K562 (cell line): ENCODE results near the gene HMG20B. TPM values are rescaled to one million over a fixed set of nuclear protein-coding genes. Genes with fewer than 3 reads are reported as not detected.
A peak's percentile ranks its signal among the peaks of the same experiment; 100 is the strongest.

Source experiments
- DPF2 ChIP-seq: fragments of 450-650 bp; IDR thresholded peaks from 2 replicates; pipeline ENCODE4 v1.6.1; 2016
- FIP1L1 ChIP-seq: fragments of 200-400 bp; formaldehyde crosslinking; IDR thresholded peaks from 2 replicates; pipeline ENCODE4 v1.6.1; 2018; ENCODE audit warnings: mild to moderate bottlenecking, low read depth, low read length; ENCODE audit not compliant: poor library complexity, severe bottlenecking
- NFRKB ChIP-seq: fragments of 450-650 bp; IDR thresholded peaks from 2 replicates; pipeline ENCODE4 v1.6.1; 2016; ENCODE audit warnings: low read depth
- PTRF ChIP-seq: fragments of 450-650 bp; IDR thresholded peaks from 2 replicates; pipeline ENCODE4 v1.6.1; 2016; ENCODE audit warnings: mild to moderate bottlenecking, missing genetic modification characterization, missing compliant biosample characterization
- PYGO2 ChIP-seq: fragments of 450-650 bp; IDR thresholded peaks from 2 replicates; pipeline ENCODE4 v1.6.1; 2016; ENCODE audit warnings: mild to moderate bottlenecking, missing genetic modification characterization, moderate library complexity, missing compliant biosample characterization
- SUPT5H ChIP-seq: fragments of 450-650 bp; IDR thresholded peaks from 2 replicates; pipeline ENCODE4 v1.6.1; 2016
- XRCC5 ChIP-seq: fragments of 200-400 bp; formaldehyde crosslinking; IDR thresholded peaks from 2 replicates; pipeline ENCODE4 v1.6.1; 2017; ENCODE audit warnings: low read depth, mild to moderate bottlenecking, low read length
- ZBTB2 ChIP-seq: fragments of 450-650 bp; IDR thresholded peaks from 2 replicates; pipeline ENCODE4 v1.6.1; 2016; ENCODE audit warnings: antibody characterized with exemption
- ZNF512 ChIP-seq: IDR thresholded peaks from 2 replicates; pipeline ENCODE4 v1.6.1; 2016; ENCODE audit warnings: missing genetic modification characterization, missing compliant biosample characterization
- polyA plus RNA-seq, 8 experiments: library from polyadenylated mRNA; depleted of rRNA in 4 of 8; stranded (reverse) in 5 of 8; unstranded in 3 of 8; fragments of >200 nt; fragmentation: Nextera tagmentation in 2 of 8; fragmentation: Illumina TruSeq in 1 of 8; extraction: Ambion mirVana in 2 of 8; extraction: Trizol in 1 of 8; gene quantifications; 2 replicates each; pipeline versions ENCODE4 v1.2.1 to v1.2.3, GENCODE V29; 2011 to 2014; ENCODE audit warnings: inconsistent platforms in 1 of 8, missing spikeins in 1 of 8
- total RNA-seq, 7 experiments: library from RNA; depleted of rRNA in 6 of 7; stranded (reverse); fragments of >200 nt in 6 of 7; fragmentation: Illumina TruSeq in 2 of 7; extraction: Trizol in 2 of 7; gene quantifications; 2 replicates each; pipeline versions ENCODE4 v1.2.1 to v1.2.3, GENCODE V29; 2011 to 2021; ENCODE audit warnings: low replicate concordance in 1 of 7
- TF ChIP-seq, protein P1 (sequence below), 2 experiments: fragments of 250-450 bp in 1 of 2; fragments of 450-650 bp in 1 of 2; sonication (Bioruptor Pico) in 1 of 2; IDR thresholded peaks; 2 replicates each; pipeline versions ENCODE4 v1.6.1 to v1.8.0; 2016 to 2021; ENCODE audit warnings: mild to moderate bottlenecking in 2 of 2, moderate library complexity in 2 of 2, missing compliant biosample characterization in 1 of 2, missing genetic modification characterization in 1 of 2
- TF ChIP-seq, protein P2 (sequence below): IDR thresholded peaks from 2 replicates; pipeline ENCODE4 v1.6.1; 2012; ENCODE audit warnings: low read depth, low read length, improper control_type of control experiment, borderline replicate concordance
- TF ChIP-seq, protein P3 (sequence below), 2 experiments: IDR thresholded peaks; 2 replicates each; pipeline ENCODE4 v1.6.1; 2012; ENCODE audit warnings: improper control_type of control experiment in 2 of 2, low read depth in 2 of 2, low read length in 2 of 2, borderline replicate concordance in 1 of 2
- TF ChIP-seq, protein P4 (sequence below), 2 experiments: fragments of 450-650 bp; IDR thresholded peaks; 2 replicates each; pipeline ENCODE4 v1.6.1; 2018; ENCODE audit warnings: mild to moderate bottlenecking in 2 of 2, low read depth in 1 of 2; ENCODE audit not compliant: partially characterized antibody in 2 of 2

The HMG20B gene
- total and polyA plus RNA-seq, 9 of the 15 experiments (the other 6 are each of a cell fraction or from before 2014, with no cell fraction given) = 0.35 to 172 (median 38.6) TPM

GRCh38 chr19:3608079-3608641 lies 35.4 kb downstream of the HMG20B start (continued):
- TF ChIP-seq ZBTB2 (no peak), ZNF512 (tag) (no peak), PTRF (no peak), PYGO2 (tag) (no peak), NFRKB (peak; percentile 98), XRCC5 (no peak), FIP1L1 (no peak), SUPT5H (peak; percentile 73; the same call in 1 of the 2 replicates), DPF2 (peak; percentile 75)
- TF ChIP-seq, protein P1, sequence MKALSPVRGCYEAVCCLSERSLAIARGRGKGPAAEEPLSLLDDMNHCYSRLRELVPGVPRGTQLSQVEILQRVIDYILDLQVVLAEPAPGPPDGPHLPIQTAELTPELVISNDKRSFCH (CRISPR knock-in tag; IDR thresholded peaks at IDR 0.05) = no peak
- TF ChIP-seq, protein P1 (tag; IDR thresholded peaks at IDR 0.05) = peak; percentile 70; the same call in 1 of the 2 replicates
- TF ChIP-seq, protein P2, sequence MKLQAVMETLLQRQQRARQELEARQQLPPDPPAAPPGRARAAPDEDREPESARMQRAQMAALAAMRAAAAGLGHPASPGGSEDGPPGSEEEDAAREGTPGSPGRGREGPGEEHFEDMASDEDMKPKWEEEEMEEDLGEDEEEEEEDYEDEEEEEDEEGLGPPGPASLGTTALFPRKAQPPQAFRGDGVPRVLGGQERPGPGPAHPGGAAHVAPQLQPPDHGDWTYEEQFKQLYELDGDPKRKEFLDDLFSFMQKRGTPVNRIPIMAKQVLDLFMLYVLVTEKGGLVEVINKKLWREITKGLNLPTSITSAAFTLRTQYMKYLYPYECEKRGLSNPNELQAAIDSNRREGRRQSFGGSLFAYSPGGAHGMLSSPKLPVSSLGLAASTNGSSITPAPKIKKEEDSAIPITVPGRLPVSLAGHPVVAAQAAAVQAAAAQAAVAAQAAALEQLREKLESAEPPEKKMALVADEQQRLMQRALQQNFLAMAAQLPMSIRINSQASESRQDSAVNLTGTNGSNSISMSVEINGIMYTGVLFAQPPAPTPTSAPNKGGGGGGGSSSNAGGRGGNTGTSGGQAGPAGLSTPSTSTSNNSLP = no peak
- TF ChIP-seq, protein P3, sequence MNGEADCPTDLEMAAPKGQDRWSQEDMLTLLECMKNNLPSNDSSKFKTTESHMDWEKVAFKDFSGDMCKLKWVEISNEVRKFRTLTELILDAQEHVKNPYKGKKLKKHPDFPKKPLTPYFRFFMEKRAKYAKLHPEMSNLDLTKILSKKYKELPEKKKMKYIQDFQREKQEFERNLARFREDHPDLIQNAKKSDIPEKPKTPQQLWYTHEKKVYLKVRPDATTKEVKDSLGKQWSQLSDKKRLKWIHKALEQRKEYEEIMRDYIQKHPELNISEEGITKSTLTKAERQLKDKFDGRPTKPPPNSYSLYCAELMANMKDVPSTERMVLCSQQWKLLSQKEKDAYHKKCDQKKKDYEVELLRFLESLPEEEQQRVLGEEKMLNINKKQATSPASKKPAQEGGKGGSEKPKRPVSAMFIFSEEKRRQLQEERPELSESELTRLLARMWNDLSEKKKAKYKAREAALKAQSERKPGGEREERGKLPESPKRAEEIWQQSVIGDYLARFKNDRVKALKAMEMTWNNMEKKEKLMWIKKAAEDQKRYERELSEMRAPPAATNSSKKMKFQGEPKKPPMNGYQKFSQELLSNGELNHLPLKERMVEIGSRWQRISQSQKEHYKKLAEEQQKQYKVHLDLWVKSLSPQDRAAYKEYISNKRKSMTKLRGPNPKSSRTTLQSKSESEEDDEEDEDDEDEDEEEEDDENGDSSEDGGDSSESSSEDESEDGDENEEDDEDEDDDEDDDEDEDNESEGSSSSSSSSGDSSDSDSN (IDR thresholded peaks at IDR 0.05; ENCODE audit: borderline replicate concordance in 1 of 2, low read depth in 2 of 2, low read length in 2 of 2) = peak in 1 of 2 experiments; percentile 29; a peak in 2 of 4 replicates
- TF ChIP-seq, protein P4, sequence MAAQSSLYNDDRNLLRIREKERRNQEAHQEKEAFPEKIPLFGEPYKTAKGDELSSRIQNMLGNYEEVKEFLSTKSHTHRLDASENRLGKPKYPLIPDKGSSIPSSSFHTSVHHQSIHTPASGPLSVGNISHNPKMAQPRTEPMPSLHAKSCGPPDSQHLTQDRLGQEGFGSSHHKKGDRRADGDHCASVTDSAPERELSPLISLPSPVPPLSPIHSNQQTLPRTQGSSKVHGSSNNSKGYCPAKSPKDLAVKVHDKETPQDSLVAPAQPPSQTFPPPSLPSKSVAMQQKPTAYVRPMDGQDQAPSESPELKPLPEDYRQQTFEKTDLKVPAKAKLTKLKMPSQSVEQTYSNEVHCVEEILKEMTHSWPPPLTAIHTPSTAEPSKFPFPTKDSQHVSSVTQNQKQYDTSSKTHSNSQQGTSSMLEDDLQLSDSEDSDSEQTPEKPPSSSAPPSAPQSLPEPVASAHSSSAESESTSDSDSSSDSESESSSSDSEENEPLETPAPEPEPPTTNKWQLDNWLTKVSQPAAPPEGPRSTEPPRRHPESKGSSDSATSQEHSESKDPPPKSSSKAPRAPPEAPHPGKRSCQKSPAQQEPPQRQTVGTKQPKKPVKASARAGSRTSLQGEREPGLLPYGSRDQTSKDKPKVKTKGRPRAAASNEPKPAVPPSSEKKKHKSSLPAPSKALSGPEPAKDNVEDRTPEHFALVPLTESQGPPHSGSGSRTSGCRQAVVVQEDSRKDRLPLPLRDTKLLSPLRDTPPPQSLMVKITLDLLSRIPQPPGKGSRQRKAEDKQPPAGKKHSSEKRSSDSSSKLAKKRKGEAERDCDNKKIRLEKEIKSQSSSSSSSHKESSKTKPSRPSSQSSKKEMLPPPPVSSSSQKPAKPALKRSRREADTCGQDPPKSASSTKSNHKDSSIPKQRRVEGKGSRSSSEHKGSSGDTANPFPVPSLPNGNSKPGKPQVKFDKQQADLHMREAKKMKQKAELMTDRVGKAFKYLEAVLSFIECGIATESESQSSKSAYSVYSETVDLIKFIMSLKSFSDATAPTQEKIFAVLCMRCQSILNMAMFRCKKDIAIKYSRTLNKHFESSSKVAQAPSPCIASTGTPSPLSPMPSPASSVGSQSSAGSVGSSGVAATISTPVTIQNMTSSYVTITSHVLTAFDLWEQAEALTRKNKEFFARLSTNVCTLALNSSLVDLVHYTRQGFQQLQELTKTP (IDR thresholded peaks at IDR 0.05; ENCODE audit: low read depth in 1 of 2, partially characterized antibody in 2 of 2) = peak in 1 of 2 experiments; percentile 13
